Neural cell (in vitro differentiated cells): ENCODE data around the gene SPDYC. TPM values are rescaled to one million over a fixed set of nuclear protein-coding genes. Genes with fewer than 3 reads are reported as not detected.

ENCODE experiments used
- H2AFZ ChIP-seq: fragments of 200-600, 300-800 bp; sonication (generic), shearing (Covaris generic); 2 replicates; pipeline ENCODE4 v1.6.0; 2014; ENCODE audit warnings: low read depth, mild to moderate bottlenecking, antibody characterized with exemption, low read length, moderate library complexity
- H3F3A ChIP-seq: fragments of 200-600 bp; shearing (Covaris generic); 2 replicates; pipeline ENCODE4 v1.6.1; 2016; ENCODE audit warnings: mild to moderate bottlenecking, moderate library complexity, mixed read lengths, antibody characterized with exemption, low read length; ENCODE audit not compliant: insufficient read depth, poor library complexity, severe bottlenecking
- H3K27ac ChIP-seq: fragments of 200-600, 300-800 bp; sonication (generic), shearing (Covaris generic); 2 replicates; pipeline ENCODE4 v1.5.1; 2014; ENCODE audit warnings: mild to moderate bottlenecking, low read length, moderate library complexity
- H3K27me3 ChIP-seq: fragments of 300-800, 200-600 bp; sonication (generic), shearing (Covaris generic); 2 replicates; pipeline ENCODE4 v1.6.0; 2014; ENCODE audit warnings: mild to moderate bottlenecking, low read depth, low read length, moderate library complexity; ENCODE audit not compliant: insufficient read depth
- H3K36me3 ChIP-seq: fragments of 300-800, 200-600 bp; sonication (generic), shearing (Covaris generic); 2 replicates; pipeline ENCODE4 v1.5.1; 2014; ENCODE audit warnings: mild to moderate bottlenecking, antibody characterized with exemption, low read length, moderate library complexity; ENCODE audit not compliant: insufficient read depth
- H3K4me2 ChIP-seq: fragments of 300-800, 200-600 bp; sonication (generic), shearing (Covaris generic); 2 replicates; pipeline ENCODE4 v1.6.0; 2014; ENCODE audit warnings: mild to moderate bottlenecking, low read length
- H3K4me3 ChIP-seq: fragments of 300-800, 200-600 bp; sonication (generic), shearing (Covaris generic); 2 replicates; pipeline ENCODE4 v1.5.1; 2014; ENCODE audit warnings: mild to moderate bottlenecking, low read length, moderate library complexity
- H3K79me2 ChIP-seq: fragments of 200-600 bp; shearing (Covaris generic); replicated peaks from 2 replicates; pipeline ENCODE4 v1.6.0; 2014; ENCODE audit warnings: mild to moderate bottlenecking, low read length, moderate library complexity; ENCODE audit not compliant: insufficient read depth
- H3K9ac ChIP-seq: fragments of 300-800, 200-600 bp; sonication (generic), shearing (Covaris generic); 2 replicates; pipeline ENCODE4 v1.6.1; 2016; ENCODE audit warnings: mild to moderate bottlenecking, low read length, mixed read lengths
- H3K9me2 ChIP-seq: fragments of 200-600 bp; shearing (Covaris generic); 2 replicates; pipeline ENCODE4 v1.6.1; 2016; ENCODE audit warnings: mild to moderate bottlenecking, low read length, mixed read lengths; ENCODE audit not compliant: insufficient read depth
- H3K9me3 ChIP-seq: fragments of 200-600, 300-800 bp; sonication (generic), shearing (Covaris generic); 2 replicates; pipeline ENCODE4 v1.6.1; 2016; ENCODE audit warnings: mild to moderate bottlenecking, mixed run types, low read length, moderate library complexity, mixed read lengths
- H4K20me1 ChIP-seq: fragments of 200-600 bp; shearing (Covaris generic); 2 replicates; pipeline ENCODE4 v1.6.1; 2016; ENCODE audit warnings: mild to moderate bottlenecking, mixed run types; ENCODE audit not compliant: insufficient read depth
- EP300 ChIP-seq: fragments of 450-650 bp; conservative IDR thresholded peaks from 2 replicates; pipeline ENCODE4 v1.6.1; 2014; ENCODE audit warnings: antibody characterized with exemption, mild to moderate bottlenecking, moderate library complexity; ENCODE audit not compliant: poor library complexity, severe bottlenecking
- EZH2 ChIP-seq: fragments of 200-600, 300-800 bp; shearing (Covaris generic), sonication (generic); IDR thresholded peaks from 2 replicates; pipeline ENCODE4 v1.6.1; 2014; ENCODE audit warnings: antibody characterized with exemption, low read length, borderline replicate concordance, mild to moderate bottlenecking; ENCODE audit not compliant: insufficient read depth, poor library complexity, severe bottlenecking
- MXI1 ChIP-seq: fragments of 450-650 bp; conservative IDR thresholded peaks from 2 replicates; pipeline ENCODE4 v1.6.1; 2014; ENCODE audit warnings: antibody characterized with exemption, mild to moderate bottlenecking; ENCODE audit not compliant: poor library complexity, severe bottlenecking
- POLR2AphosphoS5 ChIP-seq: IDR thresholded peaks from 2 replicates; pipeline ENCODE4 v1.6.1; 2012
- RAD21 ChIP-seq: fragments of 450-650 bp; conservative IDR thresholded peaks from 2 replicates; pipeline ENCODE4 v1.6.1; 2014; ENCODE audit warnings: antibody characterized with exemption, mild to moderate bottlenecking, moderate library complexity
- SMC3 ChIP-seq: fragments of 450-650 bp; conservative IDR thresholded peaks from 2 replicates; pipeline ENCODE4 v1.6.1; 2014; ENCODE audit warnings: antibody characterized with exemption, mild to moderate bottlenecking, moderate library complexity; ENCODE audit not compliant: poor library complexity
- TAF1 ChIP-seq: IDR thresholded peaks from 2 replicates; pipeline ENCODE4 v1.6.1; 2012; ENCODE audit warnings: low read depth
- polyA plus RNA-seq: library from polyadenylated mRNA; depleted of rRNA; stranded (reverse); fragments of >200 nt; gene quantifications from 2 replicates; pipeline ENCODE4 v1.2.3, GENCODE V29; 2014
- TF ChIP-seq, protein P1 (sequence below): fragments of 450-650 bp; IDR thresholded peaks from 2 replicates; pipeline ENCODE4 v1.5.1; 2014; ENCODE audit warnings: antibody characterized with exemption, mild to moderate bottlenecking, moderate library complexity; ENCODE audit not compliant: poor library complexity, severe bottlenecking
- TF ChIP-seq, protein P2 (sequence below): IDR thresholded peaks from 2 replicates; pipeline ENCODE4 v1.6.1; 2012; ENCODE audit warnings: borderline replicate concordance

The SPDYC gene
- polyA plus RNA-seq, 1 donor from 2014 or later, result not detected

DNA sequence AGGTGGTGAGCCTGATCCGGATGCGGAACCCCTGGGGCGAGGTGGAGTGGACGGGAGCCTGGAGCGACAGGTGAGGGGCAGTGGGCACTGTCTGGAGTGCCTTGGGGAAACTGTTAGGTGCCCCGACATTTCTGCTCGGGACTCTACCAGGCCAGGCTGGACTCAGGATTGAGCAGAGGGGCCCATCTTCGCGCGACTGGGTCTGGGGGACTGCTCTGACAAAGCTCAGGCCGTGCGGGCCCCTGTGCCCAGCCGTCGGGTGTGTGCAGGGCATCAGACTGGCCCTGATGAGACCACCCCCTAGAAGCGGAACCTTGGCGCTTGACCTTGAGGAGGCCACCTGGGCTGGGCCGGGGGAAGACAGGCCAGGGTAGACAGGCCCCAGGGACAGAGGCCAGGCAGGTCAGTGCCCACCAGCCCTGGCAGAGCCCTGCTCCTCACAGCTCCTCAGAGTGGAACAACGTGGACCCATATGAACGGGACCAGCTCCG is 18.0 kb downstream of the SPDYC start:
- Histone ChIP-seq H3K9me3 (no peaks in the 10 kb centered on the region), H3K36me3 (no peaks in the 10 kb centered on the region), H3K27me3 (no peaks in the 10 kb centered on the region), H3F3A (no peaks in the 10 kb centered on the region), H3K4me3 (no peak overlapping the region), H3K27ac (no peak overlapping the region), H4K20me1 (no peaks in the 10 kb centered on the region), H3K9ac (no peak overlapping the region), H3K4me2 (no peak overlapping the region), H3K9me2 (no peaks in the 10 kb centered on the region), H2AFZ (no peak overlapping the region), H3K79me2 (peaks cover 6% of the 10 kb centered on the region)
- TF ChIP-seq, protein P1, sequence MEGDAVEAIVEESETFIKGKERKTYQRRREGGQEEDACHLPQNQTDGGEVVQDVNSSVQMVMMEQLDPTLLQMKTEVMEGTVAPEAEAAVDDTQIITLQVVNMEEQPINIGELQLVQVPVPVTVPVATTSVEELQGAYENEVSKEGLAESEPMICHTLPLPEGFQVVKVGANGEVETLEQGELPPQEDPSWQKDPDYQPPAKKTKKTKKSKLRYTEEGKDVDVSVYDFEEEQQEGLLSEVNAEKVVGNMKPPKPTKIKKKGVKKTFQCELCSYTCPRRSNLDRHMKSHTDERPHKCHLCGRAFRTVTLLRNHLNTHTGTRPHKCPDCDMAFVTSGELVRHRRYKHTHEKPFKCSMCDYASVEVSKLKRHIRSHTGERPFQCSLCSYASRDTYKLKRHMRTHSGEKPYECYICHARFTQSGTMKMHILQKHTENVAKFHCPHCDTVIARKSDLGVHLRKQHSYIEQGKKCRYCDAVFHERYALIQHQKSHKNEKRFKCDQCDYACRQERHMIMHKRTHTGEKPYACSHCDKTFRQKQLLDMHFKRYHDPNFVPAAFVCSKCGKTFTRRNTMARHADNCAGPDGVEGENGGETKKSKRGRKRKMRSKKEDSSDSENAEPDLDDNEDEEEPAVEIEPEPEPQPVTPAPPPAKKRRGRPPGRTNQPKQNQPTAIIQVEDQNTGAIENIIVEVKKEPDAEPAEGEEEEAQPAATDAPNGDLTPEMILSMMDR, result no peak
- TF ChIP-seq RAD21 (no peak), EP300 (no peak), MXI1 (no peak), EZH2 (no peak), POLR2AphosphoS5 (no peak), SMC3 (no peak), TAF1 (no peak)
- TF ChIP-seq, protein P2, sequence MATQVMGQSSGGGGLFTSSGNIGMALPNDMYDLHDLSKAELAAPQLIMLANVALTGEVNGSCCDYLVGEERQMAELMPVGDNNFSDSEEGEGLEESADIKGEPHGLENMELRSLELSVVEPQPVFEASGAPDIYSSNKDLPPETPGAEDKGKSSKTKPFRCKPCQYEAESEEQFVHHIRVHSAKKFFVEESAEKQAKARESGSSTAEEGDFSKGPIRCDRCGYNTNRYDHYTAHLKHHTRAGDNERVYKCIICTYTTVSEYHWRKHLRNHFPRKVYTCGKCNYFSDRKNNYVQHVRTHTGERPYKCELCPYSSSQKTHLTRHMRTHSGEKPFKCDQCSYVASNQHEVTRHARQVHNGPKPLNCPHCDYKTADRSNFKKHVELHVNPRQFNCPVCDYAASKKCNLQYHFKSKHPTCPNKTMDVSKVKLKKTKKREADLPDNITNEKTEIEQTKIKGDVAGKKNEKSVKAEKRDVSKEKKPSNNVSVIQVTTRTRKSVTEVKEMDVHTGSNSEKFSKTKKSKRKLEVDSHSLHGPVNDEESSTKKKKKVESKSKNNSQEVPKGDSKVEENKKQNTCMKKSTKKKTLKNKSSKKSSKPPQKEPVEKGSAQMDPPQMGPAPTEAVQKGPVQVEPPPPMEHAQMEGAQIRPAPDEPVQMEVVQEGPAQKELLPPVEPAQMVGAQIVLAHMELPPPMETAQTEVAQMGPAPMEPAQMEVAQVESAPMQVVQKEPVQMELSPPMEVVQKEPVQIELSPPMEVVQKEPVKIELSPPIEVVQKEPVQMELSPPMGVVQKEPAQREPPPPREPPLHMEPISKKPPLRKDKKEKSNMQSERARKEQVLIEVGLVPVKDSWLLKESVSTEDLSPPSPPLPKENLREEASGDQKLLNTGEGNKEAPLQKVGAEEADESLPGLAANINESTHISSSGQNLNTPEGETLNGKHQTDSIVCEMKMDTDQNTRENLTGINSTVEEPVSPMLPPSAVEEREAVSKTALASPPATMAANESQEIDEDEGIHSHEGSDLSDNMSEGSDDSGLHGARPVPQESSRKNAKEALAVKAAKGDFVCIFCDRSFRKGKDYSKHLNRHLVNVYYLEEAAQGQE, result no peak

DNA sequence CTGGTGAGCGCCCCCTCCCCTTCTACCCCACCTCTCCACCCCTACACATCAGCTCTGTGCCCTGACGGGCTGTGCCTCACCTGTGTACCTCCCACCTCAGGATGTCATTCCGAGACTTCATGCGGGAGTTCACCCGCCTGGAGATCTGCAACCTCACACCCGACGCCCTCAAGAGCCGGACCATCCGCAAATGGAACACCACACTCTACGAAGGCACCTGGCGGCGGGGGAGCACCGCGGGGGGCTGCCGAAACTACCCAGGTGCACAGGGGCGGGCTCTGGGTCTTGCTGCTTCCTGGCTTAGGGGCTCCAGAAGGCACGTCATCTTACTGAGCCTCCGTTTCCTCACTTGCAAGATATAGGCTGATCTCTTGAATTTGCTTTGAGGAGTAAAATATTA is 18.5 kb downstream of the SPDYC start:
- H3K9ac ChIP-seq, result no peak overlapping the region
- H3K79me2 ChIP-seq, result peaks cover under 1% of the 10 kb centered on the region
- no peaks in the 10 kb centered on the region for H3K9me3 ChIP-seq
- H3K27me3 ChIP-seq, result no peaks in the 10 kb centered on the region
- H3K4me3 ChIP-seq, result no peak overlapping the region
- no peaks in the 10 kb centered on the region for H3K9me2 ChIP-seq
- no peak overlapping the region for H3K27ac ChIP-seq
- no peaks in the 10 kb centered on the region for H3F3A ChIP-seq
- no peaks in the 10 kb centered on the region for H4K20me1 ChIP-seq
- TF ChIP-seq POLR2AphosphoS5 (no peak), EZH2 (no peak), MXI1 (no peak), RAD21 (no peak), TAF1 (no peak)
- TF ChIP-seq, protein P2, result no peak
- TF ChIP-seq, protein P1, result no peak
- no peak overlapping the region for H3K4me2 ChIP-seq
- H3K36me3 ChIP-seq, result no peaks in the 10 kb centered on the region
- H2AFZ ChIP-seq, result no peak overlapping the region
